HG03442 (cell line): ENCODE data around the gene UPF3A.

ENCODE experiments used
- ATAC-seq: cut with Tn5 transposase; IDR thresholded peaks from one replicate; pipeline ENCODE4 v1.9.1; 2021; ENCODE audit warnings: mild to moderate bottlenecking, moderate library complexity; ENCODE audit not compliant: unreplicated experiment

Gene UPF3A

GRCh38 chr13:114299604-114300305 is 18.4 kb downstream of the UPF3A start:
- ATAC-seq = no peak

- ATAC-seq = no peak
These were observed 22.4 kb downstream of the UPF3A start for GRCh38 chr13:114303700-114304327.

- no peak for ATAC-seq
These were observed 23.1 kb downstream of the UPF3A start for GRCh38 chr13:114304346-114305034.

- no peak for ATAC-seq
These were observed 27.7 kb downstream of the UPF3A start for GRCh38 chr13:114309086-114309485.

GRCh38 chr13:114309806-114310410 is 28.5 kb downstream of the UPF3A start:
- no peak for ATAC-seq

GRCh38 chr13:114310956-114311355 is 29.6 kb downstream of the UPF3A start:
- ATAC-seq = no peak

- ATAC-seq = no peak
These were observed 30.0 kb downstream of the UPF3A start for GRCh38 chr13:114311387-114311786.

GRCh38 chr13:114311908-114312307 is 30.5 kb downstream of the UPF3A start:
- no peak for ATAC-seq

GRCh38 chr13:114313061-114313860 is 31.9 kb downstream of the UPF3A start:
- no peak for ATAC-seq

GRCh38 chr13:114314074-114314912 is 32.9 kb downstream of the UPF3A start, which contains the start of gene CHAMP1:
Gene CHAMP1, plus strand, starts transcription at chr13:114314503. Its CDS starts 9,340 bp downstream, at chr13:114323843.
- peak; percentile 79 for ATAC-seq

GRCh38 chr13:114315074-114315785 is 33.8 kb downstream of the UPF3A start:
- no peak for ATAC-seq

GRCh38 chr13:114318624-114319023 is 37.2 kb downstream of the UPF3A start:
- no peak for ATAC-seq

GRCh38 chr13:114319441-114319913 is 38.1 kb downstream of the UPF3A start:
- no peak for ATAC-seq

GRCh38 chr13:114320065-114320464 is 38.7 kb downstream of the UPF3A start:
- no peak for ATAC-seq

- no peak for ATAC-seq
These were observed 39.9 kb downstream of the UPF3A start for GRCh38 chr13:114321256-114321655.

- ATAC-seq = no peak
These were observed 41.9 kb downstream of the UPF3A start for GRCh38 chr13:114323349-114323748.

- ATAC-seq = no peak
These were observed 42.9 kb downstream of the UPF3A start for GRCh38 chr13:114324334-114324733.

GRCh38 chr13:114325729-114326128 is 44.3 kb downstream of the UPF3A start:
- no peak for ATAC-seq

GRCh38 chr13:114328034-114328433 is 46.6 kb downstream of the UPF3A start:
- ATAC-seq = no peak
